ENCODE data around the gene FGD3. TPM values are rescaled to one million over a fixed set of nuclear protein-coding genes. Genes with fewer than 3 reads are reported as not detected.

FGD3 gene
- total and polyA plus RNA-seq, 2 of the 8 experiments (the other 6 are each of a cell fraction or from before 2014, with no cell fraction given), result 1.4 to 1.9 TPM

DNA sequence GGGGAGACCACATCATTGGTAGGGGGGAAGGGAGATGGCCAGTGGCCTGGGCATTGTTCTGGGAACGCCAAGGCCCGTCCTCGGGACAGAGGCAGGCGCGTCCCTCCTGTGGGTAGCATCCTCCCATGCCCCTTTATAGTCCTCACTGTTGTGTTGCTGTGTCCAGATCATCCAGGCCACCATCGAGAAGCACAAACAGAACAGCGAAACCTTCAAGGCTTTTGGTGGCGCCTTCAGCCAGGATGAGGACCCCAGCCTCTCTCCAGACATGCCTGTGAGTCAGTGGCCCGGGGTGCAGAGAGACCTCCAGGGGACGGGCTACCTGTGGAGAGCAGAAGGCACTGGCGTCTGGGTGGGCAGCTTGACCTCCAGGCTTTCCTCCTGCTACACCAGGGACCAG, 72.8 kb downstream of the FGD3 start:
- WGBS, 2 experiments (ENCODE audit: extremely low coverage in 1 of 2, insufficient coverage in 1 of 2, insufficient read length in 1 of 2, insufficient replicate concordance in 2 of 2, low coverage in 1 of 2, low lambda C conversion rate in 2 of 2, missing lambda C conversion rate in 1 of 2), result 92% methylated on average over 6 of the region's 11 CpGs; no CpG with 5 or more reads in 1 of the 2 experiments
- Histone ChIP-seq H4K91ac (replicated peaks; ENCODE audit: insufficient read length, low read length) (no peak overlapping the region), H3K23me2 (ENCODE audit: low read depth, low read length) (no peaks in the 10 kb centered on the region)
- TF ChIP-seq, protein P1, sequence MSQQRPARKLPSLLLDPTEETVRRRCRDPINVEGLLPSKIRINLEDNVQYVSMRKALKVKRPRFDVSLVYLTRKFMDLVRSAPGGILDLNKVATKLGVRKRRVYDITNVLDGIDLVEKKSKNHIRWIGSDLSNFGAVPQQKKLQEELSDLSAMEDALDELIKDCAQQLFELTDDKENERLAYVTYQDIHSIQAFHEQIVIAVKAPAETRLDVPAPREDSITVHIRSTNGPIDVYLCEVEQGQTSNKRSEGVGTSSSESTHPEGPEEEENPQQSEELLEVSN (IDR thresholded peaks at IDR 0.05), result no peak
- TF ChIP-seq KDM5A (IDR thresholded peaks at IDR 0.05; ENCODE audit: low read length) (no peak), CHD2 (IDR thresholded peaks at IDR 0.05; ENCODE audit: low read length) (no peak), RAD21 (IDR thresholded peaks at IDR 0.05 in 1 of 2, conservative IDR thresholded peaks at IDR 0.05 in 1 of 2; ENCODE audit: low read depth in 2 of 2, low read length in 2 of 2) (no peak), SUZ12 (IDR thresholded peaks at IDR 0.05; ENCODE audit: low read length) (no peak), YY1 (IDR thresholded peaks at IDR 0.05; ENCODE audit: low read depth, low read length) (no peak), BCL11A (IDR thresholded peaks at IDR 0.05; ENCODE audit: low read depth in 2 of 2, low read length in 2 of 2) (no peak), RBBP5 (IDR thresholded peaks at IDR 0.05; ENCODE audit: borderline replicate concordance, low read depth, low read length) (no peak), KDM1A (IDR thresholded peaks at IDR 0.05; ENCODE audit: borderline replicate concordance, low read length) (no peak), GABPA (IDR thresholded peaks at IDR 0.05; ENCODE audit: borderline replicate concordance, insufficient read depth, low read length) (no peak), HDAC6 (IDR thresholded peaks at IDR 0.05; ENCODE audit: low read depth, low read length) (no peak), POU5F1 (IDR thresholded peaks at IDR 0.05; ENCODE audit: low read depth, low read length) (no peak), GTF2F1 (IDR thresholded peaks at IDR 0.05; ENCODE audit: borderline replicate concordance, low read depth, low read length) (no peak)

More for the DNA sequence above, 72.8 kb downstream of the FGD3 start:
- Histone ChIP-seq H3K23ac (ENCODE audit: insufficient read length) (no peak overlapping the region), H2AFZ (ENCODE audit: low read length) (no peak overlapping the region), H3K4me1 (replicated peaks in 1 of 4; ENCODE audit: control insufficient read depth in 3 of 4, insufficient read depth in 4 of 4, low read length in 3 of 4) (no peaks in the 10 kb centered on the region; a peak in 2 of 7 replicates), H3K4me2 (ENCODE audit: insufficient read depth in 1 of 2, low read depth in 2 of 2, low read length in 2 of 2) (no peak overlapping the region), H2BK12ac (ENCODE audit: low read depth, low read length) (no peak overlapping the region), H3K4me3 (ENCODE audit: extremely low read depth in 1 of 4, insufficient read depth in 2 of 4, low read depth in 3 of 4, low read length in 4 of 4) (no peak overlapping the region), H3K79me1 (ENCODE audit: low read depth, low read length) (no peaks in the 10 kb centered on the region), H4K8ac (ENCODE audit: extremely low read depth, insufficient read depth, low read length) (no peak overlapping the region; the same call in 1 of the 2 replicates), H2AK5ac (ENCODE audit: low read depth, low read length) (no peak overlapping the region), H4K5ac (ENCODE audit: insufficient read length, low read depth, low read length) (no peak overlapping the region), H2BK5ac (ENCODE audit: low read depth, low read length) (no peak overlapping the region), H3K27ac (ENCODE audit: low read depth, low read length) (no peak overlapping the region), H3K79me2 (ENCODE audit: control insufficient read depth in 1 of 2, insufficient read depth in 2 of 2, low read length in 2 of 2) (no peaks in the 10 kb centered on the region), H3K36me3 (ENCODE audit: control insufficient read depth in 2 of 4, insufficient read depth in 4 of 4, low read length in 3 of 4) (no peaks in the 10 kb centered on the region), H3K9me3 (ENCODE audit: insufficient read depth in 2 of 2, low read depth in 1 of 2, low read length in 1 of 2) (no peaks in the 10 kb centered on the region), H3K56ac (replicated peaks; ENCODE audit: insufficient read length, low read depth, low read length) (no peak overlapping the region), H2BK20ac (ENCODE audit: low read length) (no peak overlapping the region), H4K20me1 (replicated peaks in 1 of 2; ENCODE audit: control insufficient read depth in 1 of 2, insufficient read depth in 2 of 2, low read length in 2 of 2) (no peaks in the 10 kb centered on the region), H3K18ac (ENCODE audit: extremely low read depth, low read length) (no peak overlapping the region), H2BK120ac (replicated peaks; ENCODE audit: low read depth, low read length) (no peak overlapping the region), H3K14ac (ENCODE audit: insufficient read length) (no peak overlapping the region), H3K4ac (replicated peaks; ENCODE audit: insufficient read length, low read depth, low read length) (no peak overlapping the region), H3K9ac (replicated peaks in 1 of 4; ENCODE audit: extremely low read depth in 1 of 4, low read depth in 3 of 4, low read length in 3 of 4) (no peak overlapping the region), H2BK15ac (ENCODE audit: low read length) (no peak overlapping the region), H3K27me3 (replicated peaks in 1 of 4; ENCODE audit: control insufficient read depth in 3 of 4, extremely low read depth in 1 of 4, insufficient read depth in 3 of 4, low read length in 3 of 4) (no peaks in the 10 kb centered on the region; a peak in 1 of 7 replicates)
- DNase-seq (ENCODE audit: low read depth in 1 of 2, low spot score in 2 of 2) (no peak), FAIRE-seq (no peak)
- ChIA-PET POLR2A (ENCODE audit: partially characterized antibody) (no interaction called here), CTCF (ENCODE audit: partially characterized antibody) (interaction anchor here (1.3 to 2.1 kb wide), 2 partner anchors 10 to 17 kb away, joined by 5 to 7 read pairs; no protein-coding TSS in a partner anchor)

Data from H1 (cell line).